K562 (cell line): ENCODE results near the gene TMEM217. TPM values are rescaled to one million over a fixed set of nuclear protein-coding genes. Genes with fewer than 3 reads are reported as not detected.

Experiments used
- ATF6 ChIP-seq: sonication (generic); formaldehyde crosslinking; IDR thresholded peaks from 2 replicates; pipeline ENCODE4 v1.4.0; 2020; ENCODE audit warnings: mild to moderate bottlenecking, missing genetic modification reagents
- BACH1 ChIP-seq: fragments of 200-800 bp; sonication (Bioruptor generic); IDR thresholded peaks from 2 replicates; pipeline ENCODE4 v1.6.1; 2016; ENCODE audit warnings: missing genetic modification characterization, missing compliant biosample characterization
- CREB1 ChIP-seq, 2 experiments: sonication (generic) in 1 of 2; formaldehyde crosslinking in 1 of 2; IDR thresholded peaks; 2 replicates each; pipeline versions ENCODE4 v1.6.1 to v1.8.0; 2012 to 2022; ENCODE audit warnings: inconsistent platforms in 1 of 2, mild to moderate bottlenecking in 1 of 2, missing genetic modification reagents in 1 of 2, moderate library complexity in 1 of 2
- HDAC3 ChIP-seq: fragments of 450-650 bp; IDR thresholded peaks from 2 replicates; pipeline ENCODE4 v1.6.1; 2018; ENCODE audit warnings: borderline replicate concordance, mild to moderate bottlenecking, moderate library complexity; ENCODE audit not compliant: partially characterized antibody
- PHB2 ChIP-seq: fragments of 450-650 bp; IDR thresholded peaks from 2 replicates; pipeline ENCODE4 v1.6.1; 2017; ENCODE audit warnings: low read depth
- SP1 ChIP-seq: sonication (generic); formaldehyde crosslinking; IDR thresholded peaks from 2 replicates; pipeline ENCODE4 v1.8.1; 2022; ENCODE audit warnings: mild to moderate bottlenecking, missing genetic modification reagents
- SRF ChIP-seq, 2 experiments: fragments of 250-450, 450-650 bp in 1 of 2; sonication (Bioruptor Pico) in 1 of 2; sonication (generic) in 1 of 2; formaldehyde crosslinking; IDR thresholded peaks; 2 replicates each; pipeline versions ENCODE4 v1.5.0 to v1.5.1; 2020 to 2022; ENCODE audit warnings: mild to moderate bottlenecking in 1 of 2, missing genetic modification reagents in 1 of 2
- THRB ChIP-seq: fragments of 450-650 bp; formaldehyde crosslinking; conservative IDR thresholded peaks from 2 replicates; pipeline ENCODE4 v1.4.0; 2022; ENCODE audit warnings: mild to moderate bottlenecking, missing genetic modification characterization
- U2AF1 ChIP-seq: fragments of 200-400 bp; formaldehyde crosslinking; optimal IDR thresholded peaks from 2 replicates; pipeline ENCODE3; 2017; ENCODE audit warnings: mild to moderate bottlenecking, low read depth, low read length, moderate library complexity
- ZNF134 ChIP-seq: fragments of 250-450 bp; sonication (Bioruptor Pico); conservative IDR thresholded peaks from 2 replicates; pipeline ENCODE4 v1.4.0; 2020
- ZNF512 ChIP-seq: IDR thresholded peaks from 2 replicates; pipeline ENCODE4 v1.6.1; 2016; ENCODE audit warnings: missing genetic modification characterization, missing compliant biosample characterization
- polyA plus RNA-seq, 8 experiments: library from polyadenylated mRNA; depleted of rRNA in 4 of 8; stranded (reverse) in 5 of 8; unstranded in 3 of 8; fragments of >200 nt; fragmentation: Nextera tagmentation in 2 of 8; fragmentation: Illumina TruSeq in 1 of 8; extraction: Ambion mirVana in 2 of 8; extraction: Trizol in 1 of 8; gene quantifications; 2 replicates each; pipeline versions ENCODE4 v1.2.1 to v1.2.3, GENCODE V29; 2011 to 2014; ENCODE audit warnings: inconsistent platforms in 1 of 8, missing spikeins in 1 of 8
- total RNA-seq, 7 experiments: library from RNA; depleted of rRNA in 6 of 7; stranded (reverse); fragments of >200 nt in 6 of 7; fragmentation: Illumina TruSeq in 2 of 7; extraction: Trizol in 2 of 7; gene quantifications; 2 replicates each; pipeline versions ENCODE4 v1.2.1 to v1.2.3, GENCODE V29; 2011 to 2021; ENCODE audit warnings: low replicate concordance in 1 of 7
- TF ChIP-seq, protein P1 (sequence below), 2 experiments: fragments of 450-650 bp in 1 of 2; sonication (generic) in 1 of 2; formaldehyde crosslinking in 1 of 2; IDR thresholded peaks; 2 replicates each; pipeline versions ENCODE4 v1.7.1 to v1.9.0; 2016 to 2022; ENCODE audit warnings: inconsistent platforms in 1 of 2, mild to moderate bottlenecking in 1 of 2, missing genetic modification reagents in 1 of 2

TMEM217 gene
- total and polyA plus RNA-seq, 9 of the 15 experiments (the other 6 are each of a cell fraction or from before 2014, with no cell fraction given): 1.3 to 8.0 (median 1.9) TPM

DNA sequence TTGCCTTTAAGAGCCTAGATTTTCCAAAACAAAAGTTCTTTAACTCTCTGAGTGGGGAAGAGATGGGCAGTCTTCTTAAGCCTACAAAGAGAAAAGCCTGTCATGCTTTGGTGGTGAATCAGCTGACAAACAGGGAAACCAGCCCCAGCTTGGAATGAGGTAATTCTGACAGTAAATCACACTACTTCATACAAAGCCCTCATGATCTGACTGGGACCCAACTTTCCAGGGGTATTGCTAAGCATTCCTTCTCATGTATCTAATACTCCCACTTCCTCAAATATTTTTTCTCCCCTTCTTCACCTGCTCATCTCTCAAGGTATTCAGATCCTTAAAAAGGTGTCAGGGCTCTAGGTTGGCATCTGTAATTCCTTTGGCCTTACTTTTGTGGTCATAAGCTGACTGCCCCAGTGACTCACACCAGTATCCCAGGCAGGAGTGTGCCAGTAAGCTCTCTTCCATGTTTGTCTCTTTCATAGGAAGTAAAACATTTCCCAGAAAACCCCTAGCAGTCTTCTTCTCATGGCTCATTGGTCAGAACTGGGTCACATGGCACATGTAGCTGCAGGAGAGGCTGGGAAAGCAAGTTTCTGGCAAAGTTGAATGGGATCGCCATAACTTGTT lies 15.4 kb downstream of the TMEM217 start (continued):
- TF ChIP-seq BACH1 (tag) (peak; percentile 65; the same call in 1 of the 2 replicates), SRF (CRISPR knock-in tag; IDR thresholded peaks at IDR 0.05) (no peak), ATF6 (CRISPR knock-in tag) (no peak), ZNF134 (CRISPR knock-in tag) (0 out of 2 replicates have a peak, but pooled peaks have one; percentile 19), U2AF1 (no peak), PHB2 (no peak), ZNF512 (tag) (no peak), SP1 (CRISPR knock-in tag) (no peak), THRB (CRISPR knock-in tag) (0 out of 2 replicates have a peak, but pooled peaks have one; percentile 20), HDAC3 (no peak), CREB1 (IDR thresholded peaks at IDR 0.05) (no peak), CREB1 (CRISPR knock-in tag; IDR thresholded peaks at IDR 0.05) (no peak)
- TF ChIP-seq, protein P1, sequence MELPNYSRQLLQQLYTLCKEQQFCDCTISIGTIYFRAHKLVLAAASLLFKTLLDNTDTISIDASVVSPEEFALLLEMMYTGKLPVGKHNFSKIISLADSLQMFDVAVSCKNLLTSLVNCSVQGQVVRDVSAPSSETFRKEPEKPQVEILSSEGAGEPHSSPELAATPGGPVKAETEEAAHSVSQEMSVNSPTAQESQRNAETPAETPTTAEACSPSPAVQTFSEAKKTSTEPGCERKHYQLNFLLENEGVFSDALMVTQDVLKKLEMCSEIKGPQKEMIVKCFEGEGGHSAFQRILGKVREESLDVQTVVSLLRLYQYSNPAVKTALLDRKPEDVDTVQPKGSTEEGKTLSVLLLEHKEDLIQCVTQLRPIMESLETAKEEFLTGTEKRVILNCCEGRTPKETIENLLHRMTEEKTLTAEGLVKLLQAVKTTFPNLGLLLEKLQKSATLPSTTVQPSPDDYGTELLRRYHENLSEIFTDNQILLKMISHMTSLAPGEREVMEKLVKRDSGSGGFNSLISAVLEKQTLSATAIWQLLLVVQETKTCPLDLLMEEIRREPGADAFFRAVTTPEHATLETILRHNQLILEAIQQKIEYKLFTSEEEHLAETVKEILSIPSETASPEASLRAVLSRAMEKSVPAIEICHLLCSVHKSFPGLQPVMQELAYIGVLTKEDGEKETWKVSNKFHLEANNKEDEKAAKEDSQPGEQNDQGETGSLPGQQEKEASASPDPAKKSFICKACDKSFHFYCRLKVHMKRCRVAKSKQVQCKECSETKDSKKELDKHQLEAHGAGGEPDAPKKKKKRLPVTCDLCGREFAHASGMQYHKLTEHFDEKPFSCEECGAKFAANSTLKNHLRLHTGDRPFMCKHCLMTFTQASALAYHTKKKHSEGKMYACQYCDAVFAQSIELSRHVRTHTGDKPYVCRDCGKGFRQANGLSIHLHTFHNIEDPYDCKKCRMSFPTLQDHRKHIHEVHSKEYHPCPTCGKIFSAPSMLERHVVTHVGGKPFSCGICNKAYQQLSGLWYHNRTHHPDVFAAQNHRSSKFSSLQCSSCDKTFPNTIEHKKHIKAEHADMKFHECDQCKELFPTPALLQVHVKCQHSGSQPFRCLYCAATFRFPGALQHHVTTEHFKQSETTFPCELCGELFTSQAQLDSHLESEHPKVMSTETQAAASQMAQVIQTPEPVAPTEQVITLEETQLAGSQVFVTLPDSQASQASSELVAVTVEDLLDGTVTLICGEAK (IDR thresholded peaks at IDR 0.05): no peak
- TF ChIP-seq, protein P1 (CRISPR knock-in tag; IDR thresholded peaks at IDR 0.05): no peak
